ENCODE measurements around the gene WDR64. TPM values are rescaled to one million over a fixed set of nuclear protein-coding genes. Genes with fewer than 3 reads are reported as not detected.
"Not testable (repeated sequence)": the region's sequence is repeated elsewhere in the genome, so short reads cannot be mapped to it uniquely, and the experiment has no call there.

The WDR64 gene
- total RNA-seq, 3 donors from 2014 or later (not counting 1 experiment from before 2014, with no cell fraction given) = not detected

- WGBS (ENCODE audit: insufficient coverage) = 81% methylated on average over 4 of the region's 4 CpGs
- intact Hi-C loops (cut with micrococcal nuclease) = no loop called here
- DNase-seq = no peak
- H3K4me3 ChIP-seq (ENCODE audit: low read length) = no peak overlapping the region
- Mint-ChIP-seq H3K4me1 (no peaks in the 10 kb centered on the region), H3K36me3 (no peaks in the 10 kb centered on the region), H3K27ac (no peak overlapping the region), H3K27me3 (ENCODE audit: low read depth in 2 of 2) (peaks cover 17 to 23% of the 10 kb centered on the region in 2 donors), H3K4me3 (no peak overlapping the region), H3K9me3 (no peaks in the 10 kb centered on the region)
- no peak for ATAC-seq
- no peaks in the 10 kb centered on the region for H3K27me3 ChIP-seq (ENCODE audit: control insufficient read depth, insufficient read depth, low read length)
- no peak overlapping the region for H3K27ac ChIP-seq (ENCODE audit: low read length)
- H3K4me1 ChIP-seq (ENCODE audit: control insufficient read depth, insufficient read depth, low read length) = no peaks in the 10 kb centered on the region
- no peaks in the 10 kb centered on the region for H3K36me3 ChIP-seq (ENCODE audit: control insufficient read depth, insufficient read depth, low read length)
- TF ChIP-seq, protein P1, sequence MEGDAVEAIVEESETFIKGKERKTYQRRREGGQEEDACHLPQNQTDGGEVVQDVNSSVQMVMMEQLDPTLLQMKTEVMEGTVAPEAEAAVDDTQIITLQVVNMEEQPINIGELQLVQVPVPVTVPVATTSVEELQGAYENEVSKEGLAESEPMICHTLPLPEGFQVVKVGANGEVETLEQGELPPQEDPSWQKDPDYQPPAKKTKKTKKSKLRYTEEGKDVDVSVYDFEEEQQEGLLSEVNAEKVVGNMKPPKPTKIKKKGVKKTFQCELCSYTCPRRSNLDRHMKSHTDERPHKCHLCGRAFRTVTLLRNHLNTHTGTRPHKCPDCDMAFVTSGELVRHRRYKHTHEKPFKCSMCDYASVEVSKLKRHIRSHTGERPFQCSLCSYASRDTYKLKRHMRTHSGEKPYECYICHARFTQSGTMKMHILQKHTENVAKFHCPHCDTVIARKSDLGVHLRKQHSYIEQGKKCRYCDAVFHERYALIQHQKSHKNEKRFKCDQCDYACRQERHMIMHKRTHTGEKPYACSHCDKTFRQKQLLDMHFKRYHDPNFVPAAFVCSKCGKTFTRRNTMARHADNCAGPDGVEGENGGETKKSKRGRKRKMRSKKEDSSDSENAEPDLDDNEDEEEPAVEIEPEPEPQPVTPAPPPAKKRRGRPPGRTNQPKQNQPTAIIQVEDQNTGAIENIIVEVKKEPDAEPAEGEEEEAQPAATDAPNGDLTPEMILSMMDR (IDR thresholded peaks at IDR 0.05) = no peak
- no peaks in the 10 kb centered on the region for H3K9me3 ChIP-seq (ENCODE audit: control insufficient read depth, insufficient read depth, low read length)
Measured at GRCh38 chr1:241821363-241821762, 169.3 kb downstream of the WDR64 start.

DNA sequence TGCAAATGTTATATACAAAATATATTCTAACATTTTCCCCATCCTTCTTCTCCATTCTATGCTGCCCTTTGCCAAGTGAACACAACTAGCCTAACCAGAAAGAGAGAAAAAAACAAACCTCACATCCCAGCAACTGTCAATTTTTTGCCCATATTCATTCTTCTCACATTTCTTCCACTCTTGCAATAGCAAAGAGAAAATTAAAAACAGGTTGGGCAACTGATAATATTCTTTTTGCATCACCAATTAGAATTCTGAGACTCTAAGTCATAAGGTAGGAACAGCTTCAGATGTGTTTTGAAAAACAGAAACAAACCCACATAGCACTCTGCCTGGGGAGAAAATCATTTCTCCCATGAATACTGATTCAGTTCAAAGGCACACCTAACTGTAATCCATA, 170.8 kb downstream of the WDR64 start:
- Histone ChIP-seq H3K4me1 (ENCODE audit: control insufficient read depth, insufficient read depth, low read length) (no peaks in the 10 kb centered on the region), H3K27ac (ENCODE audit: low read length) (no peak overlapping the region), H3K4me3 (ENCODE audit: low read length) (no peak overlapping the region), H3K9me3 (ENCODE audit: control insufficient read depth, insufficient read depth, low read length) (no peaks in the 10 kb centered on the region), H3K36me3 (ENCODE audit: control insufficient read depth, insufficient read depth, low read length) (no peaks in the 10 kb centered on the region), H3K27me3 (ENCODE audit: control insufficient read depth, insufficient read depth, low read length) (no peaks in the 10 kb centered on the region)
- TF ChIP-seq, protein P1 (IDR thresholded peaks at IDR 0.05) = no peak
- DNase-seq (no peak), ATAC-seq (no peak)
- H3K36me3 Mint-ChIP-seq = no peaks in the 10 kb centered on the region
- intact Hi-C loops (cut with micrococcal nuclease) = no loop called here
- H3K4me1 Mint-ChIP-seq = no peaks in the 10 kb centered on the region
- H3K4me3 Mint-ChIP-seq = no peak overlapping the region
- no peaks in the 10 kb centered on the region for H3K9me3 Mint-ChIP-seq
- no peak overlapping the region for H3K27ac Mint-ChIP-seq
- peaks cover 14 to 15% of the 10 kb centered on the region in 2 donors for H3K27me3 Mint-ChIP-seq (ENCODE audit: low read depth in 2 of 2)

GRCh38 chr1:241823925-241824324, 171.8 kb downstream of the WDR64 start:
- H3K9me3 Mint-ChIP-seq = no peaks in the 10 kb centered on the region
- Histone ChIP-seq H3K27ac (ENCODE audit: low read length) (no peak overlapping the region), H3K27me3 (ENCODE audit: control insufficient read depth, insufficient read depth, low read length) (peaks cover 2% of the 10 kb centered on the region), H3K4me3 (ENCODE audit: low read length) (no peak overlapping the region), H3K9me3 (ENCODE audit: control insufficient read depth, insufficient read depth, low read length) (no peaks in the 10 kb centered on the region), H3K36me3 (ENCODE audit: control insufficient read depth, insufficient read depth, low read length) (no peaks in the 10 kb centered on the region), H3K4me1 (ENCODE audit: control insufficient read depth, insufficient read depth, low read length) (no peaks in the 10 kb centered on the region)
- intact Hi-C loops (cut with micrococcal nuclease) = no loop called here
- H3K36me3 Mint-ChIP-seq = no peaks in the 10 kb centered on the region
- WGBS (ENCODE audit: insufficient coverage) = 88% methylated on average over 1 of the region's 1 CpG
- DNase-seq (no peak), ATAC-seq (no peak)
- H3K27me3 Mint-ChIP-seq (ENCODE audit: low read depth in 2 of 2) = peaks cover 14 to 16% of the 10 kb centered on the region in 2 donors
- no peak overlapping the region for H3K4me3 Mint-ChIP-seq
- no peak overlapping the region for H3K27ac Mint-ChIP-seq
- TF ChIP-seq, protein P1 (IDR thresholded peaks at IDR 0.05) = no peak
- H3K4me1 Mint-ChIP-seq = no peaks in the 10 kb centered on the region

GRCh38 chr1:241825581-241825980, 173.5 kb downstream of the WDR64 start:
- Histone ChIP-seq H3K27me3 (ENCODE audit: control insufficient read depth, insufficient read depth, low read length) (peaks cover 2% of the 10 kb centered on the region), H3K36me3 (ENCODE audit: control insufficient read depth, insufficient read depth, low read length) (no peaks in the 10 kb centered on the region), H3K4me1 (ENCODE audit: control insufficient read depth, insufficient read depth, low read length) (no peaks in the 10 kb centered on the region), H3K4me3 (ENCODE audit: low read length) (no peak overlapping the region), H3K27ac (ENCODE audit: low read length) (no peak overlapping the region), H3K9me3 (ENCODE audit: control insufficient read depth, insufficient read depth, low read length) (no peaks in the 10 kb centered on the region)
- H3K4me3 Mint-ChIP-seq = no peak overlapping the region
- intact Hi-C loops (cut with micrococcal nuclease) = no loop called here
- ATAC-seq (no peak), DNase-seq (no peak)
- H3K9me3 Mint-ChIP-seq = no peaks in the 10 kb centered on the region
- no peak overlapping the region for H3K27ac Mint-ChIP-seq
- H3K27me3 Mint-ChIP-seq (ENCODE audit: low read depth in 2 of 2) = peaks cover 17 to 23% of the 10 kb centered on the region in 2 donors
- no peaks in the 10 kb centered on the region for H3K36me3 Mint-ChIP-seq
- TF ChIP-seq, protein P1 (IDR thresholded peaks at IDR 0.05) = no peak
- no peaks in the 10 kb centered on the region for H3K4me1 Mint-ChIP-seq

- H3K9me3 Mint-ChIP-seq; H3K4me3 ChIP-seq (ENCODE audit: low read length): not testable (repeated sequence)
Measured at GRCh38 chr1:241826613-241827012, 174.5 kb downstream of the WDR64 start.

More at GRCh38 chr1:241826613-241827012, 174.5 kb downstream of the WDR64 start:
- H3K27ac ChIP-seq (ENCODE audit: low read length); H3K27me3 ChIP-seq (ENCODE audit: control insufficient read depth, insufficient read depth, low read length); H3K4me1 ChIP-seq (ENCODE audit: control insufficient read depth, insufficient read depth, low read length); intact Hi-C loops (cut with micrococcal nuclease); H3K4me1 Mint-ChIP-seq; H3K27ac Mint-ChIP-seq; DNase-seq; H3K4me3 Mint-ChIP-seq; H3K36me3 Mint-ChIP-seq; ATAC-seq; H3K9me3 ChIP-seq (ENCODE audit: control insufficient read depth, insufficient read depth, low read length); H3K36me3 ChIP-seq (ENCODE audit: control insufficient read depth, insufficient read depth, low read length): not testable (repeated sequence)
- peaks cover 18 to 23% of the 10 kb centered on the region in 2 donors for H3K27me3 Mint-ChIP-seq (ENCODE audit: low read depth in 2 of 2)
- 91% methylated on average over 8 of the region's 9 CpGs for WGBS (ENCODE audit: insufficient coverage)

Data from natural killer cell (primary cell).